Keratinocyte (primary cell): ENCODE measurements around the gene DNAH11.

Experiments
- CTCF ChIP-seq, 3 experiments: IDR thresholded peaks in 1 of 3; conservative IDR thresholded peaks in 1 of 3; optimal IDR thresholded peaks in 1 of 3; 2 replicates in 2 of 3; 3 replicates in 1 of 3; pipeline versions ENCODE3 to v1.5.1; 2011; ENCODE audit warnings: low read length in 3 of 3, mild to moderate bottlenecking in 3 of 3, moderate library complexity in 2 of 3, control low read depth in 1 of 3, inconsistent platforms in 1 of 3; ENCODE audit not compliant: insufficient read depth in 2 of 3; ENCODE audit errors: extremely low read depth in 1 of 3
- EZH2 ChIP-seq: IDR thresholded peaks from one replicate; pipeline ENCODE4 v1.6.1; 2012; ENCODE audit warnings: inconsistent platforms, mild to moderate bottlenecking, low read length, moderate library complexity

- TF ChIP-seq CTCF (optimal IDR thresholded peaks at IDR 0.05 in 1 of 3, IDR thresholded peaks at IDR 0.05 in 1 of 3, conservative IDR thresholded peaks at IDR 0.05 in 1 of 3; ENCODE audit: extremely low read depth in 1 of 3, insufficient read depth in 2 of 3, low read length in 3 of 3): no peak
- TF ChIP-seq EZH2: no peak
These were observed 325.2 kb downstream of the DNAH11 start for GRCh38 chr7:21867816-21868575.
